CD14-positive monocyte (primary cell): ENCODE measurements around the gene PSMD13. TPM values are rescaled to one million over a fixed set of nuclear protein-coding genes. Genes with fewer than 3 reads are reported as not detected.

Experiments used
- DNase-seq, 3 donors: peaks; one replicate each; pipeline ENCODE4 v3.0.0-alpha.2; 2011 to 2022
- H2AFZ ChIP-seq: 2 replicates; pipeline ENCODE4 v1.6.0; 2012; ENCODE audit warnings: mild to moderate bottlenecking, low read depth, low read length, inconsistent platforms; ENCODE audit not compliant: insufficient read depth, poor library complexity, severe bottlenecking
- H3K27ac ChIP-seq, 2 donors: 1 replicate in 1 of 2; 2 replicates in 1 of 2; pipeline ENCODE4 v1.5.1; 2012 to 2013; ENCODE audit warnings: low read length in 2 of 2, control low read depth in 1 of 2, inconsistent platforms in 1 of 2, low read depth in 1 of 2, mild to moderate bottlenecking in 1 of 2
- H3K27me3 ChIP-seq, 2 donors: one replicate each; pipeline versions ENCODE4 v1.6.0 to v1.6.1; 2011 to 2013; ENCODE audit warnings: low read length in 2 of 2; ENCODE audit not compliant: control insufficient read depth in 2 of 2, insufficient read depth in 2 of 2
- H3K36me3 ChIP-seq, 2 donors: replicated peaks in 1 of 2; 1 replicate in 1 of 2; 2 replicates in 1 of 2; pipeline versions ENCODE4 v1.5.1 to v1.6.1; 2012 to 2013; ENCODE audit warnings: low read length in 2 of 2, control low read depth in 1 of 2, inconsistent platforms in 1 of 2, mild to moderate bottlenecking in 1 of 2; ENCODE audit not compliant: insufficient read depth in 2 of 2, control insufficient read depth in 1 of 2
- H3K4me1 ChIP-seq, 2 donors: 1 replicate in 1 of 2; 2 replicates in 1 of 2; pipeline versions ENCODE4 v1.5.1 to v1.6.1; 2012 to 2013; ENCODE audit warnings: low read length in 2 of 2, control low read depth in 1 of 2, inconsistent platforms in 1 of 2, mild to moderate bottlenecking in 1 of 2, moderate library complexity in 1 of 2; ENCODE audit not compliant: insufficient read depth in 2 of 2, control insufficient read depth in 1 of 2
- H3K4me2 ChIP-seq: replicated peaks from 2 replicates; pipeline ENCODE3; 2012; ENCODE audit warnings: low read length, moderate library complexity, mild to moderate bottlenecking; ENCODE audit not compliant: poor library complexity, severe bottlenecking; ENCODE audit errors: extremely low read depth
- H3K4me3 ChIP-seq, 3 experiments: fragments of 200-600 bp in 1 of 3; sonication (generic) in 1 of 3; replicated peaks in 1 of 3; 1 replicate in 2 of 3; 2 replicates in 1 of 3; pipeline ENCODE4 v1.5.1; 2011 to 2013; ENCODE audit warnings: low read length in 3 of 3, mild to moderate bottlenecking in 3 of 3, control low read depth in 2 of 3, low read depth in 2 of 3, inconsistent platforms in 1 of 3, moderate library complexity in 1 of 3
- H3K79me2 ChIP-seq: 2 replicates; pipeline ENCODE4 v1.6.0; 2012; ENCODE audit warnings: mild to moderate bottlenecking, control low read depth, inconsistent platforms, low read length, moderate library complexity; ENCODE audit not compliant: insufficient read depth
- H3K9ac ChIP-seq: 2 replicates; pipeline ENCODE4 v1.6.0; 2017; ENCODE audit warnings: low read length, mild to moderate bottlenecking; ENCODE audit not compliant: insufficient read depth, poor library complexity, severe bottlenecking
- H3K9me3 ChIP-seq, 2 donors: replicated peaks in 1 of 2; 1 replicate in 1 of 2; 2 replicates in 1 of 2; pipeline versions ENCODE4 v1.5.1 to v1.6.1; 2012 to 2013; ENCODE audit warnings: low read length in 2 of 2, control low read depth in 1 of 2; ENCODE audit not compliant: control insufficient read depth in 1 of 2, insufficient read depth in 1 of 2
- H4K20me1 ChIP-seq: 2 replicates; pipeline ENCODE4 v1.6.0; 2012; ENCODE audit warnings: mild to moderate bottlenecking, low read length, control low read depth, moderate library complexity; ENCODE audit not compliant: insufficient read depth
- H3K27ac Mint-ChIP-seq, 7 donors: one replicate each; pipeline ENCODE4 v1.8.0; 2020; ENCODE audit warnings: mild to moderate bottlenecking in 7 of 7, mixed read lengths in 7 of 7, moderate library complexity in 6 of 7, inconsistent platforms in 2 of 7
- H3K27me3 Mint-ChIP-seq, 3 donors: one replicate each; pipeline ENCODE4 v1.8.0; 2021 to 2022; ENCODE audit warnings: low read depth in 3 of 3, mild to moderate bottlenecking in 3 of 3, mixed read lengths in 3 of 3, moderate library complexity in 3 of 3, inconsistent platforms in 1 of 3
- H3K36me3 Mint-ChIP-seq, 2 donors: one replicate each; pipeline ENCODE4 v1.8.0; 2020; ENCODE audit warnings: mixed read lengths in 2 of 2, inconsistent platforms in 1 of 2, mild to moderate bottlenecking in 1 of 2
- H3K4me1 Mint-ChIP-seq: one replicate; pipeline ENCODE4 v1.8.0; 2020; ENCODE audit warnings: mild to moderate bottlenecking, mixed read lengths
- H3K4me3 Mint-ChIP-seq, 2 donors: one replicate each; pipeline ENCODE4 v1.8.0; 2020; ENCODE audit warnings: mild to moderate bottlenecking in 2 of 2, mixed read lengths in 2 of 2, moderate library complexity in 1 of 2
- H3K9me3 Mint-ChIP-seq, 7 donors: one replicate each; pipeline ENCODE4 v1.8.0; 2020 to 2022; ENCODE audit warnings: mixed read lengths in 7 of 7, mild to moderate bottlenecking in 6 of 7, moderate library complexity in 6 of 7, inconsistent platforms in 2 of 7
- WGBS: methylation state at CpG from one replicate; pipeline ENCODE4 v1.1.5; 2013; ENCODE audit warnings: missing lambda C conversion rate; ENCODE audit not compliant: insufficient coverage; 5-methylcytosine and 5-hydroxymethylcytosine counted together
- intact Hi-C, 2 donors: fragments of 100-400 bp; cut with micrococcal nuclease; formaldehyde crosslinking; loops; one replicate each; pipeline versions ENCODE4 v1.15.0 to v1.15.1; 2023
- polyA plus RNA-seq, 3 donors: library from polyadenylated mRNA; depleted of rRNA in 1 of 3; unstranded in 2 of 3; stranded (reverse) in 1 of 3; fragments of 300-500 nt in 2 of 3; fragments of >200 nt in 1 of 3; fragmentation: Illumina TruSeq in 2 of 3; gene quantifications; 1 replicate in 2 of 3; 2 replicates in 1 of 3; pipeline ENCODE4 v1.2.3, GENCODE V29; 2012 to 2021
- TF ChIP-seq, protein P1 (sequence below): fragments of 200-600 bp; IDR thresholded peaks from one replicate; pipeline ENCODE4 v1.8.0; 2022; ENCODE audit warnings: antibody characterized with exemption, mild to moderate bottlenecking

PSMD13 gene
- polyA plus RNA-seq, 3 donors, result 136 to 272 (median 218) TPM

GRCh38 chr11:272931-273198 is 36.1 kb downstream of the PSMD13 start:
- WGBS, result 97% methylated on average over 6 of the region's 6 CpGs
- intact Hi-C loops, result no loop called here

GRCh38 chr11:276219-276618 is 39.4 kb downstream of the PSMD13 start:
- H3K4me3 Mint-ChIP-seq, result no peak overlapping the region
- no peak overlapping the region for H3K9ac ChIP-seq
- H3K4me1 Mint-ChIP-seq, result peaks cover 25% of the 10 kb centered on the region
- no peak overlapping the region for H2AFZ ChIP-seq
- peaks cover 28 to 44% (median 30%) of the 10 kb centered on the region in 3 donors for H3K27me3 Mint-ChIP-seq
- H3K9me3 ChIP-seq, result peaks cover 0 to 3% of the 10 kb centered on the region in 2 donors
- no peak overlapping the region for H3K27ac ChIP-seq
- peaks cover 24 to 34% of the 10 kb centered on the region in 2 donors for H3K27me3 ChIP-seq
- H4K20me1 ChIP-seq, result peaks cover under 1% of the 10 kb centered on the region
- no peak overlapping the region for H3K4me2 ChIP-seq
- H3K79me2 ChIP-seq, result no peaks in the 10 kb centered on the region
- TF ChIP-seq, protein P1, sequence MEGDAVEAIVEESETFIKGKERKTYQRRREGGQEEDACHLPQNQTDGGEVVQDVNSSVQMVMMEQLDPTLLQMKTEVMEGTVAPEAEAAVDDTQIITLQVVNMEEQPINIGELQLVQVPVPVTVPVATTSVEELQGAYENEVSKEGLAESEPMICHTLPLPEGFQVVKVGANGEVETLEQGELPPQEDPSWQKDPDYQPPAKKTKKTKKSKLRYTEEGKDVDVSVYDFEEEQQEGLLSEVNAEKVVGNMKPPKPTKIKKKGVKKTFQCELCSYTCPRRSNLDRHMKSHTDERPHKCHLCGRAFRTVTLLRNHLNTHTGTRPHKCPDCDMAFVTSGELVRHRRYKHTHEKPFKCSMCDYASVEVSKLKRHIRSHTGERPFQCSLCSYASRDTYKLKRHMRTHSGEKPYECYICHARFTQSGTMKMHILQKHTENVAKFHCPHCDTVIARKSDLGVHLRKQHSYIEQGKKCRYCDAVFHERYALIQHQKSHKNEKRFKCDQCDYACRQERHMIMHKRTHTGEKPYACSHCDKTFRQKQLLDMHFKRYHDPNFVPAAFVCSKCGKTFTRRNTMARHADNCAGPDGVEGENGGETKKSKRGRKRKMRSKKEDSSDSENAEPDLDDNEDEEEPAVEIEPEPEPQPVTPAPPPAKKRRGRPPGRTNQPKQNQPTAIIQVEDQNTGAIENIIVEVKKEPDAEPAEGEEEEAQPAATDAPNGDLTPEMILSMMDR, result no peak
- no peak for DNase-seq
- H3K36me3 ChIP-seq, result no peaks in the 10 kb centered on the region
- intact Hi-C loops, result no loop called here
- no peak overlapping the region for H3K4me3 ChIP-seq
- peaks cover 29 to 42% of the 10 kb centered on the region in 2 donors for H3K4me1 ChIP-seq
- H3K27ac Mint-ChIP-seq, result no peak overlapping the region
- H3K9me3 Mint-ChIP-seq, result peaks cover 0 to 19% (median 13%) of the 10 kb centered on the region in 7 donors
- H3K36me3 Mint-ChIP-seq, result peaks cover 3 to 8% of the 10 kb centered on the region in 2 donors

More at GRCh38 chr11:272931-273198, 36.1 kb downstream of the PSMD13 start:
- Histone ChIP-seq H3K36me3 (no peaks in the 10 kb centered on the region), H3K4me2 (no peak overlapping the region), H3K79me2 (no peaks in the 10 kb centered on the region), H3K27ac (no peak overlapping the region), H3K9me3 (no peaks in the 10 kb centered on the region), H4K20me1 (no peaks in the 10 kb centered on the region), H3K4me1 (peaks cover 37 to 41% of the 10 kb centered on the region in 2 donors), H3K9ac (no peak overlapping the region), H3K4me3 (no peak overlapping the region), H3K27me3 (peaks cover 0 to 8% of the 10 kb centered on the region in 2 donors), H2AFZ (no peak overlapping the region)
- Mint-ChIP-seq H3K9me3 (peaks cover 0 to 10% (median 3%) of the 10 kb centered on the region in 7 donors), H3K4me3 (no peak overlapping the region), H3K27ac (no peak overlapping the region), H3K4me1 (peaks cover 38% of the 10 kb centered on the region), H3K27me3 (peaks cover 9 to 13% (median 11%) of the 10 kb centered on the region in 3 donors), H3K36me3 (peaks cover 0 to 7% of the 10 kb centered on the region in 2 donors)
- DNase-seq, result no peak
- TF ChIP-seq, protein P1, result no peak
